ENCODE measurements around the gene ZNF213. TPM values are rescaled to one million over a fixed set of nuclear protein-coding genes. Genes with fewer than 3 reads are reported as not detected.

Gene ZNF213
- polyA plus RNA-seq = 1.9 and 3.4 TPM in 2 replicates

GRCh38 chr16:3134338-3135125 is at the start of gene ZNF213:
ZNF213 (plus strand) TSS chr16:3135029; CDS start chr16:3137281, 2,252 bp downstream.

GRCh38 chr16:3098459-3099394 is 36.1 kb upstream of the ZNF213 start, which contains the start of gene ZSCAN10:
ZSCAN10 (minus strand) TSS chr16:3099294; CDS start chr16:3092937, 6,357 bp downstream.

GRCh38 chr16:3112058-3112880 is 22.6 kb upstream of the ZNF213 start, which contains the start of gene ZNF205:
ZNF205 (plus strand) TSS chr16:3112586; CDS start chr16:3113431, 845 bp downstream.

GRCh38 chr16:3187798-3188674 is 53.2 kb downstream of the ZNF213 start, which contains the start of gene OR1F1:
OR1F1 (plus strand) TSS chr16:3188204.

Other genes with a start within 250 kb of the ZNF213 start
- 3.2 and 4.7 TPM in 2 replicates for gene FLYWCH1, start 223.1 kb upstream of the ZNF213 start, polyA plus RNA-seq
- not detected in 2 replicates for gene KREMEN2, start 170.8 kb upstream of the ZNF213 start, polyA plus RNA-seq
- 0.26 TPM in 1 of 2 replicates, not detected in the other for gene PAQR4, start 165.7 kb upstream of the ZNF213 start, polyA plus RNA-seq
- 3.1 and 3.4 TPM in 2 replicates for gene PKMYT1, start 154.6 kb upstream of the ZNF213 start, polyA plus RNA-seq
- gene CLDN9, start 122.1 kb upstream of the ZNF213 start, polyA plus RNA-seq = 0.23 TPM in 1 of 2 replicates, not detected in the other
- gene CLDN6, start 116.8 kb upstream of the ZNF213 start, polyA plus RNA-seq = not detected in 2 replicates
- 1.9 TPM in 1 of 2 replicates, not detected in the other for gene TNFRSF12A, start 114.7 kb upstream of the ZNF213 start, polyA plus RNA-seq
- gene HCFC1R1, start 111.1 kb upstream of the ZNF213 start, polyA plus RNA-seq = 67.2 and 82.7 TPM in 2 replicates
- gene THOC6, start 111.0 kb upstream of the ZNF213 start, polyA plus RNA-seq = 0.93 and 1.8 TPM in 2 replicates
- gene BICDL2, start 98.1 kb upstream of the ZNF213 start, polyA plus RNA-seq = not detected in 2 replicates
- 0.20 TPM in 1 of 2 replicates, not detected in the other for gene MMP25, start 88.5 kb upstream of the ZNF213 start, polyA plus RNA-seq
- gene IL32, start 69.4 kb upstream of the ZNF213 start, polyA plus RNA-seq = not detected in 2 replicates
- not detected in 2 replicates for gene ZSCAN10, start 35.7 kb upstream of the ZNF213 start, polyA plus RNA-seq
- gene ZNF205, start 22.4 kb upstream of the ZNF213 start, polyA plus RNA-seq = not detected in 2 replicates
- gene OR1F1, start 53.2 kb downstream of the ZNF213 start, polyA plus RNA-seq = 0.27 TPM in 1 of 2 replicates, not detected in the other
- gene ZNF200, start 100.1 kb downstream of the ZNF213 start, polyA plus RNA-seq = 3.0 and 4.7 TPM in 2 replicates
- gene MEFV, start 121.6 kb downstream of the ZNF213 start, polyA plus RNA-seq = not detected in 2 replicates
- 3.5 and 4.0 TPM in 2 replicates for gene ZNF263, start 148.5 kb downstream of the ZNF213 start, polyA plus RNA-seq
- 4.2 and 4.3 TPM in 2 replicates for gene TIGD7, start 170.4 kb downstream of the ZNF213 start, polyA plus RNA-seq
- gene ZNF75A, start 170.5 kb downstream of the ZNF213 start, polyA plus RNA-seq = 10.0 and 19.0 TPM in 2 replicates
- not detected in 2 replicates for gene OR2C1, start 220.9 kb downstream of the ZNF213 start, polyA plus RNA-seq

Data from Purkinje cell (primary cell).